ENCODE data around the gene S100P.

Gene S100P

GRCh38 chr4:6694177-6694901 lies 661 bp downstream of the S100P start:
- DNase-seq, result no peak
- Histone ChIP-seq H3K36me3 (no peaks in the 10 kb centered on the region), H3K27ac (no peak overlapping the region), H3K9me3 (ENCODE audit: severe bottlenecking) (no peaks in the 10 kb centered on the region), H3K4me3 (ENCODE audit: low read depth, low read length) (no peak overlapping the region), H3K27me3 (ENCODE audit: insufficient read depth, low read depth, severe bottlenecking) (no peaks in the 10 kb centered on the region)
- TF ChIP-seq CTCF (IDR thresholded peaks at IDR 0.05; ENCODE audit: low read depth, low read length), result no peak

- H3K9me3 ChIP-seq (ENCODE audit: severe bottlenecking), result no peaks in the 10 kb centered on the region
- no peak for TF ChIP-seq CTCF (IDR thresholded peaks at IDR 0.05; ENCODE audit: low read depth, low read length)
- H3K27me3 ChIP-seq (ENCODE audit: insufficient read depth, low read depth, severe bottlenecking), result no peaks in the 10 kb centered on the region
- H3K4me3 ChIP-seq (ENCODE audit: low read depth, low read length), result no peak overlapping the region
- no peak overlapping the region for H3K27ac ChIP-seq
- peaks cover 4% of the 10 kb centered on the region; the same call in 1 of the 2 replicates for H3K36me3 ChIP-seq
- no peak for DNase-seq
Observed at GRCh38 chr4:6695660-6696610, 2.3 kb downstream of the S100P start.

GRCh38 chr4:6696611-6697010 lies 2.9 kb downstream of the S100P start:
- no peak for TF ChIP-seq CTCF (IDR thresholded peaks at IDR 0.05; ENCODE audit: low read depth, low read length)
- Histone ChIP-seq H3K27me3 (ENCODE audit: insufficient read depth, low read depth, severe bottlenecking) (no peaks in the 10 kb centered on the region), H3K27ac (no peak overlapping the region), H3K9me3 (ENCODE audit: severe bottlenecking) (no peaks in the 10 kb centered on the region), H3K4me3 (ENCODE audit: low read depth, low read length) (no peak overlapping the region), H3K36me3 (peaks cover 4% of the 10 kb centered on the region)
- no peak for DNase-seq

GRCh38 chr4:6697131-6697530 lies 3.5 kb downstream of the S100P start:
- H3K4me3 ChIP-seq (ENCODE audit: low read depth, low read length), result no peak overlapping the region

DNA sequence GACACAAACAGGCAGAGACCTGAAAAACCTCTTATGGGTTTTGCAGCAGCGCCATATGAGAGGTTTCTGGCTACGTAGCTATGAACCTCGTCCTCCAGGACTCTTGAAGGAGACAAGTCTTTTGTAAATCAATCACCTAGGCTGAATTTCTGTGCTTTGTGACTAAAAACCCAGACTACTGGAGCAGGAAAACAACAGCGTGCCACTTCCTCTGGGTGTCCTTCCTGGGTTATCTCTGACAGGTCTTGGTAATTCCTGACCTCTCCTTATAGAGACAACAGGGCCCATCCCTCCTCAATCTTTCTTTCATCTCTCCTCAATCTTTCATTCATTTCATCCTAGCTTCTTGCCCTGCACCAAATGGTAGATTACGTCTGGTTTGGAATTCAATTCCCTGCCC lies 5.7 kb downstream of the S100P start:
- Histone ChIP-seq H3K27me3 (ENCODE audit: insufficient read depth, low read depth, severe bottlenecking) (no peaks in the 10 kb centered on the region), H3K36me3 (peaks cover 23% of the 10 kb centered on the region), H3K27ac (no peak overlapping the region), H3K4me3 (ENCODE audit: low read depth, low read length) (no peak overlapping the region), H3K9me3 (ENCODE audit: severe bottlenecking) (peaks cover 4% of the 10 kb centered on the region)
- DNase-seq, result no peak
- no peak for TF ChIP-seq CTCF (IDR thresholded peaks at IDR 0.05; ENCODE audit: low read depth, low read length)

More at GRCh38 chr4:6697131-6697530, 3.5 kb downstream of the S100P start:
- DNase-seq, result no peak
- Histone ChIP-seq H3K27ac (no peak overlapping the region), H3K36me3 (peaks cover 6% of the 10 kb centered on the region), H3K27me3 (ENCODE audit: insufficient read depth, low read depth, severe bottlenecking) (no peaks in the 10 kb centered on the region), H3K9me3 (ENCODE audit: severe bottlenecking) (no peaks in the 10 kb centered on the region)
- TF ChIP-seq CTCF (IDR thresholded peaks at IDR 0.05; ENCODE audit: low read depth, low read length), result no peak
